ENCODE data around the gene ITGA11. TPM values are rescaled to one million over a fixed set of nuclear protein-coding genes. Genes with fewer than 3 reads are reported as not detected.

The ITGA11 gene
- total and polyA plus RNA-seq, 2 of the 13 experiments (the other 11 are each of a cell fraction or from before 2014, with no cell fraction given), result not detected

- TF ChIP-seq HIC2 (CRISPR knock-in tag; IDR thresholded peaks at IDR 0.05; ENCODE audit: low read depth), result no peak
- no peak for TF ChIP-seq ZNF318 (CRISPR knock-in tag; IDR thresholded peaks at IDR 0.05)
- no peak for TF ChIP-seq CEBPB (IDR thresholded peaks at IDR 0.05; ENCODE audit: borderline replicate concordance, low read depth, low read length)
- TF ChIP-seq MZF1 (CRISPR knock-in tag; IDR thresholded peaks at IDR 0.05; ENCODE audit: borderline replicate concordance), result no peak
- TF ChIP-seq PAXIP1 (CRISPR knock-in tag; conservative IDR thresholded peaks at IDR 0.05), result peak; percentile 69
- TF ChIP-seq AHDC1 (CRISPR knock-in tag; IDR thresholded peaks at IDR 0.05; ENCODE audit: borderline replicate concordance), result peak; percentile 73; the same call in 1 of the 2 replicates
- peak; percentile 74 for TF ChIP-seq TEAD3 (CRISPR knock-in tag; optimal IDR thresholded peaks at IDR 0.05; ENCODE audit: borderline replicate concordance)
These were observed 122.9 kb downstream of the ITGA11 start (continued) for GRCh38 chr15:68309024-68309423.
